Neuron (in vitro differentiated cells): Measurements from ENCODE around the gene DDX1.
"Not testable (repeated sequence)": the region's sequence is repeated elsewhere in the genome, so short reads cannot be mapped to it uniquely, and the experiment has no call there.

Experiments used
- H2AFZ ChIP-seq: one replicate; pipeline ENCODE4 v1.6.1; 2013; ENCODE audit warnings: low read depth, mild to moderate bottlenecking, inconsistent platforms, low read length, moderate library complexity
- H3K27me3 ChIP-seq: one replicate; pipeline ENCODE4 v1.6.1; 2013; ENCODE audit warnings: low read length; ENCODE audit not compliant: insufficient read depth
- H3K36me3 ChIP-seq: one replicate; pipeline ENCODE4 v1.6.1; 2013; ENCODE audit warnings: low read length; ENCODE audit not compliant: insufficient read depth
- H3K4me1 ChIP-seq: one replicate; pipeline ENCODE4 v1.6.1; 2013; ENCODE audit warnings: low read length; ENCODE audit not compliant: insufficient read depth
- H3K4me3 ChIP-seq: 2 replicates; pipeline ENCODE4 v1.5.1; 2013; ENCODE audit warnings: mild to moderate bottlenecking, low read length, moderate library complexity
- H3K9me3 ChIP-seq: one replicate; pipeline ENCODE4 v1.6.1; 2013; ENCODE audit warnings: low read length

DDX1 gene

DNA sequence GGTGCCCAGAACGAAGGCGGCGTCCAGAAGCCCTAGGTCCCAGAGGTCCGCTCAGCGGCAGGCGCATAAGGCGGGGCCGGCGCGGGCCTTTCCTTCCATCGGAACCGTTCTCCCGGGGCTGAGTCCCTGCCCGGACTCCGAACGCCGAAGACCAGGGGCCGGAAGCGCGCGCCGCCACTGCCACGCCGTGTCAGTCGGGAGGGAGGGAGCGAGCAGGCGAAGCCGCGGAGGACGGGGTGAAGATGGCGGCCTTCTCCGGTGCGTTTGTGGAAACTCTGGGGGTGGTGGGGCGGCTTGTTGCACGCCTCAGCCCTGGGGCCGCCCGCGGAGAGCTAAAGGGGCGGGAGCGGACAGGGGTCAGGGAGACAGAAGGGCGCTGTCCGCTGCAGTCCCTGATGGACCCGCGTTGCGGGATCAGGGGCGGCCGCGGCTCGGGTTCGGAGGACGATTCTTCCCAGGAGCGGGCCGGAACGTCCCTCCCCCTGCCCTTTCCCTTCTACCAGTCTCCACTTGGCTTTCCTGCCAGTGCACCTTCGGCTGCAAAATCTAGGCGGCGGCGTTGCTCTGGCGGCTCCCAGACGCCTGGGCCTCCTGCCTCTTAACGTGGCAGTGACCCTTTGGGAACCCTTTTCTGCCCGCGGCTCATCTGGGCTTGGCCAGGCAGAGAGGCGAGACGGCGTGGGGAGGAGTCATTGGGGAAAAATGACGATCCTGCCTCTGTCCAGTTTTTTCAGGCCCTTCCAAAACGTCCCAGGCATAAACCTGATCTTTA, at the start of gene DDX1:
DDX1 (plus strand) TSS at position 177 of the 772 bp plus-strand sequence; CDS start at position 243, 66 bp downstream.
- H3K9me3 ChIP-seq, result no peaks in the 10 kb centered on the region
- peaks cover 17% of the 10 kb centered on the region for H3K4me1 ChIP-seq
- no peaks in the 10 kb centered on the region for H3K27me3 ChIP-seq
- peak within 1 kb of the TSS; percentile 99 for H3K4me3 ChIP-seq
- peak within 1 kb of the TSS; percentile 49 for H2AFZ ChIP-seq
- H3K36me3 ChIP-seq, result peaks cover 28% of the 10 kb centered on the region

GRCh38 chr2:15542269-15542668, 49.4 kb upstream of the DDX1 start:
- not testable (repeated sequence) for H3K9me3 ChIP-seq, H2AFZ ChIP-seq, H3K27me3 ChIP-seq, H3K36me3 ChIP-seq, H3K4me1 ChIP-seq, H3K4me3 ChIP-seq

GRCh38 chr2:15543053-15543452, 48.6 kb upstream of the DDX1 start:
- Histone ChIP-seq H3K4me3 (no peak overlapping the region), H3K4me1 (no peaks in the 10 kb centered on the region), H3K27me3 (no peaks in the 10 kb centered on the region), H2AFZ (no peak overlapping the region), H3K36me3 (peaks cover 7% of the 10 kb centered on the region), H3K9me3 (peaks cover 5% of the 10 kb centered on the region)

DNA sequence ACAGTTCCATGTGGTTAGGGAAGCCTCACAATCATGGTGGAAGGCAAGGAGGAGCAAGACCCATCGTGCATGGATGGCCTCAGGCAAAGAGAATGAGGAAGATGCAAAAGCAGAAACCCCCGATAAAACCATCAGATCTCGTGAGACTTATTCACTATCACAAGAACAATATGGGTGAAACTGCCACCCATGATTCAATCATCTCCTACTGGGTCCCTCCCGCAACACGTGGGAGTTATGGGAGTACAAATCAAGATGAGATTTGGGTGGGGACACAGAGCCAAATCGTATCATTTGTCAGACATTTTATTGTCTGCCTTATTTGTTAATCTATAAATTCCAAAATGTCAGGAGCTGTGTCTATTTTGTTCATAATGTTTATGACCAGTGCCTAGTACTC, 48.1 kb upstream of the DDX1 start:
- peaks cover 5% of the 10 kb centered on the region for H3K9me3 ChIP-seq
- no peak overlapping the region for H2AFZ ChIP-seq
- no peaks in the 10 kb centered on the region for H3K4me1 ChIP-seq
- no peak overlapping the region for H3K4me3 ChIP-seq
- no peaks in the 10 kb centered on the region for H3K27me3 ChIP-seq
- H3K36me3 ChIP-seq, result peaks cover 9% of the 10 kb centered on the region

DNA sequence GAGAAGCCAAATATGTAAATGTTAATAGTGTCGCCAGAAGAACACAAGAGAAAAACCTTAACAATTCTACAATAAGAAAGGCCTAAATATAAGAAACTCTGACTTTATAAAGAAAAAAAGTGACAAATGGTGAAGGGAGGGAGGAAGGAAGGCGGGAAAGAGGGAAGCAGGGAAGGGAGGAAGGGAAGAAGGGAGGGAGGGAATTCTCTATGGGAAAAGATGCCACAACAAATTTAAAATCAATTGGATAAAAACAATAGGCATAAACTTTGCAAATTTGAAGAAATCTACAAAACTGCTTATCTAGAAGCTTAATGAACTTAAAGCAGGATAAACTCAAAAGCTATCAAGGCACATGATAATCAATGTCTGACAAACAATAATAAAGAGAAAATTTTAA, 47.4 kb upstream of the DDX1 start:
- peaks cover 11% of the 10 kb centered on the region for H3K36me3 ChIP-seq
- no peaks in the 10 kb centered on the region for H3K27me3 ChIP-seq
- H2AFZ ChIP-seq, result no peak overlapping the region
- no peak overlapping the region for H3K4me3 ChIP-seq
- peaks cover 5% of the 10 kb centered on the region for H3K9me3 ChIP-seq
- H3K4me1 ChIP-seq, result no peaks in the 10 kb centered on the region

GRCh38 chr2:15546297-15547098, 45.2 kb upstream of the DDX1 start:
- Histone ChIP-seq H3K36me3 (peaks cover 16% of the 10 kb centered on the region), H3K9me3 (peaks cover 5% of the 10 kb centered on the region), H3K4me3 (no peak overlapping the region), H2AFZ (no peak overlapping the region), H3K27me3 (no peaks in the 10 kb centered on the region), H3K4me1 (no peaks in the 10 kb centered on the region)

- Histone ChIP-seq H3K4me3 (no peak overlapping the region), H2AFZ (no peak overlapping the region), H3K27me3 (no peaks in the 10 kb centered on the region), H3K9me3 (peaks cover 5% of the 10 kb centered on the region), H3K36me3 (peaks cover 19% of the 10 kb centered on the region), H3K4me1 (no peaks in the 10 kb centered on the region)
These were observed 44.4 kb upstream of the DDX1 start for GRCh38 chr2:15547115-15547876.

DNA sequence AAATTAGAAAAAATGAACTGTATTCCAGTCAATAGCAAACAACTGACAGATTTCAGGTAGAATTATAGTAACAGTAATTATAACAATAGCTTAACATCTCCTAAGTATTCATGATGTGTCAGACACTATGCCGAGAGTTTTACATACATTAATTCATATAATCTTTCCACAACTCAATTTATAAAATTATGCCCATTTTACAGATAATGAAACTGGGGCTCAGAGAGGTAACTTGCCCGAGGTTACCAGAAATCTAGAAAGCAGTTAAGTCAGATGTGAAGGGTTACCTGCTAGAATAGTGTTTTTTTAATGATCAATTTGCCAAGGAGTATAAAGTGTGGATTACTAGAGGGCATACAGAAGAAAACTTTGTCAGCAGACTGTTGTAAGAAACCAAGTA, 42.7 kb upstream of the DDX1 start:
- Histone ChIP-seq H3K4me1 (no peaks in the 10 kb centered on the region), H2AFZ (no peak overlapping the region), H3K27me3 (no peaks in the 10 kb centered on the region), H3K4me3 (no peak overlapping the region), H3K36me3 (peaks cover 25% of the 10 kb centered on the region), H3K9me3 (peaks cover 5% of the 10 kb centered on the region)

DNA sequence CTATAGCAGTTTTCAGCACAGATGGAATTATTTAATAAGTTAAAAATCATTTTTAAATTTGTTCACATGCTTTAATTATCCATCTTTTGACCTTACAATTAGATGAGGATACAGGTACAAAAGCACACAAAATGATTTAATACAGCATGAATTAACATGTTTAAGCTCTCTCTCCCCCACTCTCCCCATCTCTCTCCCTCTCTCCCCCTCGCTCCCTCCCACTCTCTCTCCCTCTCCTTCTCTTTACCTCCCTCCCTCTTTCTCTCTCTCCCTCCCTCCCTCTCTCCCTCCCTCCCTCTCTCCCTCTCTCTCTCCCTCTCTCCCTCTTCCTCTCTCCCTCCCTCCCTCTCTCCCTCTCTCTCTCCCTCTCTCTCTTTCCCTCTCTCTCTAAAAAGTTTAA, 38.1 kb upstream of the DDX1 start:
- H3K27me3 ChIP-seq, result no peaks in the 10 kb centered on the region
- peaks cover 34% of the 10 kb centered on the region for H3K36me3 ChIP-seq
- H3K4me1 ChIP-seq, result no peaks in the 10 kb centered on the region
- no peaks in the 10 kb centered on the region for H3K9me3 ChIP-seq
- H3K4me3 ChIP-seq, result no peak overlapping the region
- H2AFZ ChIP-seq, result no peak overlapping the region

- peaks cover 30% of the 10 kb centered on the region for H3K36me3 ChIP-seq
- H2AFZ ChIP-seq, result no peak overlapping the region
- H3K9me3 ChIP-seq, result no peaks in the 10 kb centered on the region
- H3K4me1 ChIP-seq, result no peaks in the 10 kb centered on the region
- H3K27me3 ChIP-seq, result no peaks in the 10 kb centered on the region
- no peak overlapping the region for H3K4me3 ChIP-seq
These were observed 37.7 kb upstream of the DDX1 start for GRCh38 chr2:15553951-15554350.

- peaks cover 5% of the 10 kb centered on the region for H3K4me1 ChIP-seq
- H3K4me3 ChIP-seq, result no peak overlapping the region
- no peaks in the 10 kb centered on the region for H3K27me3 ChIP-seq
- no peaks in the 10 kb centered on the region for H3K9me3 ChIP-seq
- no peak overlapping the region for H2AFZ ChIP-seq
- peaks cover 23% of the 10 kb centered on the region for H3K36me3 ChIP-seq
These were observed 37.0 kb upstream of the DDX1 start for GRCh38 chr2:15554525-15555218.

GRCh38 chr2:15555760-15556193, 35.9 kb upstream of the DDX1 start:
- H3K27me3 ChIP-seq, result no peaks in the 10 kb centered on the region
- H3K36me3 ChIP-seq, result peaks cover 20% of the 10 kb centered on the region
- H3K4me1 ChIP-seq, result peaks cover 7% of the 10 kb centered on the region
- H3K4me3 ChIP-seq, result no peak overlapping the region
- H2AFZ ChIP-seq, result no peak overlapping the region
- no peaks in the 10 kb centered on the region for H3K9me3 ChIP-seq
